Measurements from ENCODE around the gene MTLN.
"Not testable (repeated sequence)": the region's sequence is repeated elsewhere in the genome, so short reads cannot be mapped to it uniquely, and the experiment has no call there.

MTLN gene, protein sequence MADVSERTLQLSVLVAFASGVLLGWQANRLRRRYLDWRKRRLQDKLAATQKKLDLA

DNA sequence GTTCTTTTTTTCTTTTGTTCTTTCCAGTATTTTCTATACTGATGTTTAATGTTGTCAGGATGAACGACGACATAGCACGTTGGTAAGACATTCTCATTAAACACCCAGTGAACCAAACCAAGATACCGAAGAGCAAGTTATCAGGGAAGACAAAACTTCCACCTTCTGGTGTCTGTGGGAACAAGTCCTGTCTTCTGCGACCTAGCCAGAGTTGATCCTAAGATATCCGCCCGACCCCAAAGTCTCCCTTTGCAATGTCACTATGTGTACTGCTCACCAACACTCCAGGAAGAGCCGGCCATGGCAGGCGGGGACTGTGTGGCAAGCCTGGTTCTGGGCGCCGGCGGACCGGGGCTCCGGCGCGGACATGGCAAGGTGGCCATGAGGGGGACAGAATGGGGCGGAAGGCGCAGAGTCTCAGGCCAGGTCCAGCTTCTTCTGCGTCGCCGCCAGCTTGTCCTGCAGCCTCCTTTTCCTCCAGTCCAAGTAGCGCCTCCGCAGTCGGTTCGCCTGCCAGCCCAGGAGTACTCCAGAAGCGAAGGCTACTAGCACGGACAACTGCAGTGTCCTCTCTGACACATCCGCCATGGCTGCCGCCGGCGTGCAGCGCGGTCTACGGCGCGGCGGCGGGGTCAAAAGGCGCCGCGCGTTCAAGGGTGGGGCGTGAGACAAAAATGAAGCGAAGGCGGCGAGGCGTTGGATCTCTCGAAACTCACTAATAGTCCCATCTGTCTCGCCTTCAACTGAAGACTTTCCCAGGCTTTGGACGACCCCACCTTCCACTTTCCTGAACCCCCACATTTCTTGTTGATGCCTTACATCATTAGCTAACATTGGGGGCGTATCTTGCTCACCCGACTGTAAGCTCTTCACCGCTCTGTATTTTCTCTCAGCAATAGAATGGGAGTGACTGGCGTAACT, at the start of gene MTLN:
TSS of gene MTLN (minus strand) at position 610 of the 921 bp plus-strand sequence. CDS start at position 588, 22 bp downstream.
- peak; percentile 64 for DNase-seq

DNA sequence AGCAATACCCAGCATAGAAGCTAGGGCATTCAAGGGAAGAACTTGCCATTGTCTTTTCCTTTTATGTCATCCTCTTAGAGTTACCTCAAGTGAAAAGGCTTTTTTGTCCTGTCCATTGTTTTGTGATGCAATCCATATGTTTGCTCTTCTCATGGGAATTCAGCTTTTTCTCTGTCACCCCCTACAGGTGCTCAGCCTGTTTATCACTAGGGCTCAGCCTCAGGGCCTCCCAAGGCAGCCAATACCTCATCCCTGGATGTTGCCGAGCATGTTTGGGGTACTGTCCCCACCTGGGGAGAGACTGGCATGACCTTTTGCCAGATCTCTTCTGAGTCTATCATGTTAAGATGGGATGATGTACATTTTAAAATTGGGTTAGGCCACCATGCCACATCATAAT, 49.6 kb upstream of the MTLN start:
- not testable (repeated sequence) for DNase-seq

DNA sequence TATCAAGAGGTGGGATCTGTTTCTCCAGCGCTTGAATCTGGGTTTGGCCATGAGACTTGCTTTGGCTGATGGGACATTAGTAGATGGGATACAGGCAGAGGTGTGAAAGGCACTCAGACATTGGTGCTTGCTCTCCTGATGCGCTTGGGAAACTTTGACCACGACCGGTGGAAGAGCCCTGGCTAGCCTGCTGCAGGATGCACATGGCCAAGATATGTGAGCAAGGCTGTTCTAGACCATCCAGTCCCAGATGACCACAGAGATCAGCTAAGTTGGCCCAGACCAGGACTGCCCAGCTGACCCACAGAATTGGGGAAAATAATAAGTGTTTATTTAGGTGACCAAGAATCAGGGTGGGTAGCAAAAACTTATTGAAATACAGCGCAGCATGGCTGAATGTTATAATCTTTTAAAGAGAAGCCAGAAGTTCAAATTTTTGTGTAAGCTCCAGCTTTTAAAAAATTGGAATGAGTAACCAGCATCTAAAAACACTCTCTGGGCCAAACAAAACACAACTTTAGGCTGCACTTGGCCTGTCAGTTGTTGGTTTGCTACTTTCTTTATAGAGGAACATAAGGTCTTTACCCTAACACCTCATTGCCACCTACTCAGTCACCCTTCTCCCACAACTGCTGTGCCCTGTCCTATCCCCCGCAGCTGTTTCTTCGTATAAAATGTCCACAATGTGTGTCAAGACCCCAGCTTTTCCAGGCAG, 35.9 kb upstream of the MTLN start:
- DNase-seq: not testable (repeated sequence)

DNA sequence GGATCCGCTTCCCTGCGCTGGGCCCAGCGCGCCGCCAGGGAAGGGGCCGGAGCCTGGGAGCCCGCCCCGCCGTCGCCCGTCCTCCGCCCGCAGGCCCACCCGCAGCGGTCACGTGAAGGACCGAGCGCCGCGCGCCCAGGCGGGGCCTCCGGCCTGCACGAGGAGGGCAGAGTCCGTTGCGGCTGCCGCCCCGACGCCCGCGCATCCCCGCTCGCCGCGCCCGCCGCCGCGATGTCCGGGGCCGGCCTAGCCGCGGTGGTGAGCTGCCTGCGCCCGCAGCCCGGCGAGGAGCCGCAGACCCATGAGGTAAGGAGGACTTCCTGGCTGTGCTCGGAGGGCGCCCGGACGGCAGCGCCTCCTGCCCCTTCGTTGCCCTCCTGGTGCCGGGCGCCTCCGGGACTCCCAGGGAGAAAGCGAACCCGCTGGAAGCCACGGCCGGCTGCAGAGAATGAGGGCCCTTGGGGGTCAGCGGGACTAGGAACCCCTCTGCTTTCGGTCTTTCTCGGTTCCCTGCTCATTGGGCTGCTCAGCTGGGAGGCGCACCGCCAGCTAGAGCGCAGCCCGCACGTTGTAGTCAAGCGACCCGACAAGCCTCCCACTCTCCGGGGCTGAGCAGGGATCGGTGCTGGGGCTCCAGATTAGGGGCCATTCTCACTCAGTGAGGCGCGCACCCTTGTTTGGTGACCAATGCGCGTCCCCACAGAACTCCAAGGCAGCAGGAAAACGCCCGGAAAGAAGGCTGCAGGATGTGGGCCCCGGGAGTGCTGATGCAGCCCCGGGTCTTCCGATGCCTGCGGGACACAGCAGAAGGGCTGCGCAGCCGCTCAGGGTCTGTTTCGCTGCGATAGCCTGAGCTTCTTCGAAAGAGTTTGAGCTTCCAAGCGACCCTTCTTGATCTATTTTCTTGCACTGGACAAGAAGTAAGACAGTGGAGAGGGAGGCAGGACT, 33.4 kb upstream of the MTLN start:
- not testable (repeated sequence) for DNase-seq

DNA sequence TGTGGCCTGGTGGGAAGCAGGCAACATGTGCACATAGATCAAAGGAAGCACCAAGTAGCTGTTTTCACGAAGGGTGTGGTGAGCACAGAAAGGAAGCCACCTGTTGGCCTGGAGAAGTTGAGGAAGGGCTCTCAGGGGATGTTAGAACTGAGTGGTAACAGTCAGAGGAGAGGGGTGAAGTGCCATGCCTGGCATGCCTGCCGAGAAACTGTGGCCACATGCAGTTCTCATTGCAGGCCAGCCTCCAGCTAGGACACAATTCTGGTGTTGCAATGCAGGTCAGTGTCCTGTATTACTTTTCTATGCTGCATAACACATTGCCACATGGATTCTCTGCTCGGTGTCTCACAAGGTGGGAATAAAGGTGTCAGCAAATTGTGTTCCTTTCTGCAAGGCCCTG, 30.9 kb upstream of the MTLN start:
- not testable (repeated sequence) for DNase-seq

DNA sequence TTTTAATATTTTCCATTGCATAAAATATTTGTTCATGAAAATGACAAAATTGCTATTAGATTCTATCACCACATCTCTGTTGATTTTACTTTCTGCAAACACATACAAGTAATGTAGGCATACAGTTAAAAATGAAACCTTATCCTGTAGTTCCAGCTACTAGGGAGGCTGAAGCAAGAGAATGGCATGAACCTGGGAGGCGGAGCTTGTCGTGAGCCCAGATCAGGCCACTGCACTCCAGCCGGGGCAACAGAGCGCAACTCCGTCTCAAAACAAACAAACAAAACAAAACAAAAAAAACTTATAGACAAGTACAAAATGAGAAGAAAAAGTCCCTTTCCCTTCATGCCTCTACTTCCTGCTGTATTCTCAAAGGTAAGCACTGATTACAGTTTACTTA, 22.2 kb upstream of the MTLN start:
- not testable (repeated sequence) for DNase-seq

DNA sequence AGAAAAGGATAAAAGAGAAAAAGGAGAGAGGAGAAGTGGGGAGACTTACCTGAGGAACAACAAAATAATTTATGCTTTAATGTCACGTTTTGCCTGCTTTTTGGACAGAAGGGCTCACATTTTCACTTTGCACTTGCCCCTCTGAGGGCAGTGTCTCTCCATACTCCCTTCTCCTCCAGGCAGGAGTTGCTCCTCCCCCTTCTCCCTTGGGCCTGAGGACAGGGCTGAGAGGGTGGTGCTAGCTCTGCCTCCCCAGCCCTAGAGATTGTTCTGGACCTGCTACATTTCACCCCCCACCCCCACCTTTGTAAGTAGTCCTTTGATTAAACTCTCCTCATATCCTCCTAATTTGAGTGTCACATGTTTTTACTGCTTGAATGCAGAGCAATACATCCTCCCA, 17.5 kb upstream of the MTLN start:
- DNase-seq: not testable (repeated sequence)

DNA sequence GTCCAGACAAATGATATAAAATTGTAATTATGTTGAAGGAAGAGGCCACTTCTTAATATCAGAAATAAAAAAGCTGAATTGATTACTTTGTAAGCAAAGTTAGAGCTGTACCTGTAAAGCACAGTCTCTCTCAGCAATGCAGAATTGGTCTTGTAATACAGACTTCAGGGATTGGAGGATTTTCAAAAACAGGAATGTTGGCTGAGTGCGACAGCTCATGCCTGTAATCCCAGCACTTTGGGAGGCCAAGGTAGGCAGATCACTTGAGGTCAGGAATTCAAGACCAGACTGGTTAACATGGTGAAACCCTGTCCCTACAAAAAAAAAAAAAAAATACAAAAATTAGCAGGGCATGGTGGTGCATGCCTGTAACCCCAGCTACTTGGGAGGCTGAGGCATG, 10.3 kb upstream of the MTLN start:
- not testable (repeated sequence) for DNase-seq

DNA sequence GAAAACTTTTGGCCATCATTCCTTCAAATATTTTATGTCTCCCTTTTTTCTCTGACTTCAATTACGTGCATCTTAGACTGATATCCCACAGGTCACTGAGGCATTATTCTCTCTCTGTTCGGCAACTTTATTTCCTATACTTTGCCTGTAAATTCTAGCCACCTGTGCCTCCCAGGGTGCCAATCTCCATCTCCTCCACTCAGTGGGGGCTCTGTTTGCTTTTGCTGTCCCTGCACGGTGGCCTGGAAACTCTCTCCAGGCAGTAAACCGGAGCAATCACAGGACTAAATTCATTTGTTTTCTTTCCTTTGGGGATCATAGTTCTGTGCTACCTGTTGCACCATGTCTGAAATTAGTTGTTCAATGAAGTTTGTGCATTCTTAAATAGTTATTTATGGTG, 9.6 kb upstream of the MTLN start:
- no peak for DNase-seq

DNA sequence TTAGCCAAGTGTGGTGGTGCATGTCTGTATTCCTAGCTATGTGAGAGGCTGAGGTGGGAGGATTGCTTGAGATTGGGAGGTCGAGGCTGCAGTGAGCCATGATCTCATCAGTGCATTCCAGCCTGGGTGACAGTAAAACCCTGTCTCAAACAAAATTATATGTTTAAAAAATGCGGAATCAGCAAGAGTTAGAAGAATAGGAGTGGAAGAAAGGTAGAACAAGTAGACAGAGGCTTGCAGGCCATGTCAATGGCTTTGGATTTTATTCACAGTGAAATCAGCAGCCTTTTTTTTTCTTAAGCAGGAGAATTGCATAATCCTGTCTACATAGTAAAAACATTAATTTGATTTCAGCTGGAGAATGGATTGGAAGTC, 7.8 kb upstream of the MTLN start:
- no peak for DNase-seq

DNA sequence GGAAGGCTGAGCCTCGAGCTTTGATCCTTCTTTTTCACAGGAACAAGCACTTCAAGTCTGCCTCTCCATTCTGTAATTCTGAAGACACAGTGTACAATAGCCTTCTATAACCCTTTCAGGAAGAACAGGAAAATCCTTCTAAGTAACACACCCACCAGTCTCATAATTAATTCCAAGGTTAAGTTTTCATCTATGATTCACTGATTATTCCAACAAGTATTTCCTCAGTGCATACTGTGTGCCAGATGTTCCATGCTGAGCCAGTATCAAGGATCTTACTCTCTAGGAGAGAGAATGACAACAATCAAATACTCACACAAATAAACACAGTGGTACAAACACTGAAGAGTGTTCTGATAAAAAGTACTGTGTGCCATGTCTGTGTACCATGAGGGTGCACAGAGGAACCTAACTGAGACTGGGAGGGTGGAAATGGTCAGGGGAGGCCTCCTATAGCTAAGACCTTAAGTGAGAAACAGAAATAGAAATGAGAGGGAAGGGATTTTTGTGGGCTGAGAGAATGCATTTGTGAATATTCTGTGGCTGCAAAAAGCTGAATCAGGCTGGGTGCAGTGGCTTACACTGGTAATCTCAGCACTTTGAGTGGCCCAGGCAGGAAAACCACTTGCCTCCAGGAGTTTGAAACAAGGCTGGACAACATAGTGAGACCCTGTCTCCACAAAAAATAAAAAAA, 7.3 kb upstream of the MTLN start:
- no peak for DNase-seq

DNA sequence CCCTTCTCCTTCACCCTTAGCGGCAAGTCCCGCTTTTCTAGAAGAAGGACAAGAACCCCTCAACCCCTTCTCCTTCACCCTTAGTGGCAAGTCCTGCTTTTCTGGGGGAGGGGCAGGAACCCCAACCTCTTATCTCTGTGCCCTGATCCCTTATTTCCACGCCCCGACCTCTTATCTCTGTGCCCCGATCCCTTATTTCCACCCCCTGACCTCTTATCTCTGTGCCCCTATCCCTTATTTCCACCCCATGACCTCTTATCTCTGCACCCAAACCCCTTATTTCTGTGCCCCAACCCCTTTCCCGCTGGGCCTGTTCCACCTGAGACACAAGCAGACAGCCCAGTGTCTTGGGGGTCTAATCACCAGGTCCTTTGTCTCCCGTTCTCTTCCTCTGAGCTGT, 6.5 kb upstream of the MTLN start:
- not testable (repeated sequence) for DNase-seq

DNA sequence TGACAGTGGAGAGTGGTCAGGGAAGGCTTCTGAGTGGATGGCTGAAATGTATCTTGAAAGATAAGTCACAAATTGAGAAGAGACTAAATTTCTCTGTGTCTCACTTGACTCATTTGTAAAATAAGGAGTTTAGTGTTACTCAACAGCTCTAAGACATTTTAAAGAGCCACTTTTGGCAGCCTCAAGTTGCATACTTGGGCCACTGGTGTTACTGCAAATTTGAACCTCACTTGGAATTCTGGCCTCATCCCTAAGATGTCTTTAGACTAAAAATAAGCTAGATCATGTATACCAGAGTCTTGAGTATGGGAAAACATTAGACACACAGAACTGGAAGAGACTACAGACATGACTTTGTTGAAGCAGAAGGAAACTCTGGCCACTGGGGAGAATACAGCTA, 4.5 kb upstream of the MTLN start:
- no peak for DNase-seq

DNA sequence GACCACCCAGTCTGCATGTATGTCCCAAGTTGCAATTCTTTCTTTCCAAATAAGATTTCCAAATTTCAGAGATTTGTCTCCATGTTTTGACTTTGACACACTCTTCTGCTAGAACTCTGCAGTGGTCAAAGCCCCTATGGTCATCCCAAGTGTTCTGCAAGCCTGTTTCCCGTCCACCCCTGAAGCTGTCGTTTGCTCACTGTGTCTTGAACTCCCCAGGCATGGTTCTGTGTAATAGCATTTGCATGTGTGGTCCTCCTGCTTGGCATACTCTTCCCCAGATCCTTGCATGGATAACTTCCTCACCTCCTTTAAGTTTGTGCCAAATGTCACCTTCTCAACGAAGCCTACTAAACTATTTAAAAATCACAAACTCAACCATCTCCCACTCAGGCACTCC, 3.9 kb upstream of the MTLN start:
- DNase-seq: no peak

DNA sequence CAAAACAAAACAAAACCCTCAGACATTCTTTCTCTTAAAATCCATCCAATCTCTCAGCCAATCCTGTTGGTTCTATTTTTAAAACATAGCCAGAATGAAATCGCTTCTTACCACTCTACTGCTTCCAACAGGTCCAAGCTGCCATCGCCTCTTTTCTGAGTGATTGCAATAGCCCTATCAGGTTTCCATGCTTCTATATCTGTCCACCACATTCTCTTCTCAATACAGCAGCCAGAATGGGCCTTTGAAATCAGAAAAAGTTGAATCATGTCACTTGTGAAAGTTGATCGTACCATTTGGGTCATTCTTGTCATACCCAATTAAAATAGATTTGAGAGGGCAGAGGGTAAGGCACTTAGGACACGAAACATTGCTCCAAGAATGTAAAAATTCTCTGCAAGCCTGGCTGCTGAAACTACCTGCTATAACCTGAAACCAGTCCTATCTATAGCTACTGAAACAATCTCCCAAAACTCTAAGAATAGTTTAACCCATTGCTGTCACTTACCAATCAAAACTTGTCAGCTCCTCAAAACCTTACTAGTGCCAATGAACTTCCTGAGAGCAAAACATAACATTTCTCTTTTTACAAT, 3.3 kb upstream of the MTLN start:
- no peak for DNase-seq

DNA sequence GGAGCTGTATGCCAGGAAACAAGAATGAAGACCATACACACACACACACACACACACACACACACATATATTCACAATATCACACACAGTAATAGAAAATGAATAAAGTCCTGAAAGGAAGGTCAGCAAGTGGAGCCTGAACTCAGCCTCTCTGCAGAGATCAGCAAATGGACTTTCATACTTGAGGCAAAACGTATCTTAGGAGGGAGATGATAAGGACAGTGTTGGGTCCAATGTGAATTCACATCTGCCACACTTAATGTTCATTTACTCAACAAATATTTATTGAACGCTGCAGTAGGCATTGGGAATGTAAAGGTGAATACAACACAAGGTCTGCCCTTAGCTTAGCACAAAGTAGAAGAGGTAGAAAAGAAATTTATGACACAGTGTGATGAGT, 2.7 kb upstream of the MTLN start:
- DNase-seq: no peak

DNA sequence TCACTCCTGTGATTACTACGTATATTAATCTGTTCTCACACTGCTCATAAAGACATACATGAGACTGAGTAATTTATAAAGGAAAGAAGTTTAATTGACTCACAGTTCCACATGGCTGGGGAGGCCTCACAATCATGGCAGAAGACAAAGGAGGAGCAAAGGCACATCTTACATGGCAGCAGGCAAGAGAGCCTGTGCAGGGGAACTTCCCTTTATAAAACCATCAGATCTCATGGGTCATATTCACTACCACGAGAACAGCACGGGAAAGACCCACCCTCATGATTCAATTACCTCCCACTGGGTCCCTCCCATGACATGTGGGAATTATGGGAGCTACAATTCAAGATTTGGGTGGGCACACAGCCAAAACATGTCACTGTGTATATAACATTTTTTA, 1.2 kb upstream of the MTLN start:
- DNase-seq: not testable (repeated sequence)

DNA sequence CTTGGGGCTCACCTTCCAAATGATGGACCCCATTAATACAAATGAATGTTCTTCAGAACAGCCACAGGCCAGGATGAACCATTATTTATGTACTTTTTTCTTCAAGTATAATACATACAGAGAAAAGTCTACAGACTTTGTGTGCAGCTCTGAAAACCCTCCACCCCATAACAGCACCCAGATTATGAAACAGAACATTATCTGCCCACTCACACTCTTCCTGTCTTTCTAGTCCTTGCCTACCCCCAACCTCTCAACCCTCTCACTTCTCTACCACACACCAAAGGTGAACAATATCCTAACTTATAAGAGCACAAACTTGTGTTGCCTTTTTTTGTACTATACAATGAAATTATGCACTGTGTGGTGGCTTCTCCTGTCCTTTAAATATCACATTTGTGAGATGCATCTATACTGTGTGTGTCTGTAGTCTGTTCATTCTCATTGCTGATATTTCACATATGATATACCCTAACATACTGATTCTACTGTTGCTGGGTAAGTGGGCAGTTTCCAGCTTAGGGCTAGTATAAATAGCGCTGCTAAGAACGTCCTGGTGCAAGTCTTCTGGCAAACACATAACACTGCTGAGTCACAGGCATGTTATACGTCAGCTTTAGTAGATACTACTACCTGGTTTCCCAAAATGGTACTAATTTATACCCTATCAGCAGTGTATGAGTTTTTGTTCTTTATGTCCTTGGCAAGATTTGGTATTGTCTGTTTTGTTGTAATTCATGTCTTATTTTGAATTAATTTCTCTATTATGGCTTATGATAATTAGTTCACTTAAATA, 6.5 kb downstream of the MTLN start:
- DNase-seq: no peak

DNA sequence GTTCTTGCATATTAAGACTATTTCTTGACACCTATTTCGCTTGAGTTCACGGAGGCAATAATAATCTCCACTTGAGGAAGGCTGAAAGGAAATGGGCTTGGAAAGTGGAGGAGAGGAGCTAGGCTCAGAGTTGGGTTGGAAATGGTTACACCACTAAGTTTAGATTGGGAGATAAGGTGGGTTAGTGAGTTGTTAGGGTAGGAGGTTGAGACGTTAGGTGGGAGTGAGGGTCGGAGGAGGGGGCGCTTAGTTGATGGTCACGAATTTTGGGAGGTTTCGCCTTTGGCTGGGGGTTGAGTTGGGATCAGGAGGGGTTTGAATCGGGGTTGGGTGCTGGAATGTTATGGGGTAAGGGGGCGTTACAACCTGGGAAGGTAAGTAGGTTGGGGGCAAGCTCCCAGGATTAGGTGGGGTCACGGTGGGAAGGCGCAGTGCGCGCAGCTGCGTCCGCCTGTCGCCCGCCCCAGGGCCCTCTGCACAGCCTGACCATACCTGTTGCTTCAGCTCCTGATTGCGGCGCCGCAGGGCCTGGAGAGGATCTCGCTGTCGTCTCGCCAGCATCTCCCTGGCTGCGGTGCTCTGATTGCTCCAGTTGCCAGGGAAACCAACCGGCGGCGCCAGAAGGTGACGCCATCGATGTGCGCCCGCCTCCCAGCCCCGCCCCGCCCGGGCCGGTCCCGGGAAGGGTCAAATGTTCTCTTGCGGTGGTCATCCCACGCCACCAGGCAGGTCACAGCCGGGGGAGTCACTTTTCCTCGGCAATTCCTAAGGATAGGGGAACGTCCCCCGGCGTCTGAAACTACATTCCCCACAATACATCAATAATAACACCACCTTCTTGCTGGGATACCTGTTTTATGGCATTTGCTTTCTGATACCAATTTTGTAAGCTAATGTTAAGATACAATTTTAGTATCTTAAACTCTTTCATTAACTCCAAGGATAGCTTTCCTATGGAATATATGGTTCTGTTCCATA, 7.7 kb downstream of the MTLN start, which contains the start of gene NPHP1:
TSS of gene NPHP1 (minus strand) at position 606 of the 978 bp plus-strand sequence. CDS start at position 561, 45 bp downstream.
- DNase-seq: peak; percentile 63

DNA sequence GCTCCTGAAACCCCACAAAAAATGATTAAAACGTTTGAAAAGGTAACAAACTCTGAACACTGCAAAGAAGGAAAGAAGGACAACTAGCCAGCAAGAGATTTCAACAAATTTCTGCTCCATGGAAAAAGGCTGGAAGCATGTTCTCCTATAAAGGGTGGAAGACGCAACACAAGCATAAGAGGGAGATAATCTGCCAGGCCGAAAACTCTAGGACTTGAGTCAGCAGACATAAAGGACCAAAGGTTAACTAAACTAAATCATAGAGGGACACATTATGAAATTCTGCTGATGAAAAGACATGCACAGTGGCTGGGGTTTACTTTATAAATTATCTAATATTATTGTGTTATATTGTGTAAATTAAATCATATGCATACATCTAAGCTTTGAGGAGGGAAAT, 14.3 kb downstream of the MTLN start:
- no peak for DNase-seq
